ENCODE measurements around the gene CLCF1.

CLCF1 gene

GRCh38 chr11:67369275-67369674 is 4.1 kb downstream of the CLCF1 start:
- no peak overlapping the region for H3K27ac ChIP-seq
- no peak overlapping the region for H2AFZ ChIP-seq (ENCODE audit: low read depth)
- H3K79me2 ChIP-seq (ENCODE audit: insufficient read depth, low read depth), result no peaks in the 10 kb centered on the region
- no peak overlapping the region for H3K4me3 ChIP-seq (IDR thresholded peaks at IDR 0.05; ENCODE audit: insufficient read depth, low read depth, low read length)
- no peak overlapping the region for H3K4me2 ChIP-seq
- peaks cover 13% of the 10 kb centered on the region for H3K27me3 ChIP-seq (ENCODE audit: insufficient read depth, low read depth)
- H3K4me1 ChIP-seq (ENCODE audit: low read depth, poor library complexity, severe bottlenecking), result peaks cover 32% of the 10 kb centered on the region
- TF ChIP-seq CTCF (conservative IDR thresholded peaks at IDR 0.05; ENCODE audit: low read depth, low read length), result no peak
- no peaks in the 10 kb centered on the region for H3K36me3 ChIP-seq (ENCODE audit: insufficient read depth)
- no peak overlapping the region for H3K9ac ChIP-seq
- no peaks in the 10 kb centered on the region for H4K20me1 ChIP-seq (ENCODE audit: insufficient read depth)

GRCh38 chr11:67368621-67369020 is 4.8 kb downstream of the CLCF1 start:
- Histone ChIP-seq H3K4me2 (peak overlapping the region; percentile 25; the same call in 1 of the 2 replicates), H3K27ac (no peak overlapping the region), H4K20me1 (ENCODE audit: insufficient read depth) (no peaks in the 10 kb centered on the region), H3K4me1 (ENCODE audit: low read depth, poor library complexity, severe bottlenecking) (peaks cover 26% of the 10 kb centered on the region), H2AFZ (ENCODE audit: low read depth) (no peak overlapping the region), H3K36me3 (ENCODE audit: insufficient read depth) (no peaks in the 10 kb centered on the region), H3K4me3 (IDR thresholded peaks at IDR 0.05; ENCODE audit: insufficient read depth, low read depth, low read length) (no peak overlapping the region), H3K79me2 (ENCODE audit: insufficient read depth, low read depth) (no peaks in the 10 kb centered on the region), H3K9ac (no peak overlapping the region), H3K27me3 (ENCODE audit: insufficient read depth, low read depth) (peaks cover 13% of the 10 kb centered on the region)
- no peak for TF ChIP-seq CTCF (conservative IDR thresholded peaks at IDR 0.05; ENCODE audit: low read depth, low read length)

GRCh38 chr11:67367761-67368227 is 5.6 kb downstream of the CLCF1 start:
- no peak overlapping the region for H3K9ac ChIP-seq
- H3K27me3 ChIP-seq (ENCODE audit: insufficient read depth, low read depth), result peaks cover 13% of the 10 kb centered on the region
- H3K4me1 ChIP-seq (ENCODE audit: low read depth, poor library complexity, severe bottlenecking), result peaks cover 26% of the 10 kb centered on the region
- no peaks in the 10 kb centered on the region for H3K36me3 ChIP-seq (ENCODE audit: insufficient read depth)
- no peaks in the 10 kb centered on the region for H3K79me2 ChIP-seq (ENCODE audit: insufficient read depth, low read depth)
- no peaks in the 10 kb centered on the region for H4K20me1 ChIP-seq (ENCODE audit: insufficient read depth)
- no peak overlapping the region for H2AFZ ChIP-seq (ENCODE audit: low read depth)
- no peak overlapping the region for H3K4me3 ChIP-seq (IDR thresholded peaks at IDR 0.05; ENCODE audit: insufficient read depth, low read depth, low read length)
- no peak overlapping the region for H3K27ac ChIP-seq
- no peak for TF ChIP-seq CTCF (conservative IDR thresholded peaks at IDR 0.05; ENCODE audit: low read depth, low read length)
- no peak overlapping the region for H3K4me2 ChIP-seq

GRCh38 chr11:67366961-67367760 is 6.2 kb downstream of the CLCF1 start:
- Histone ChIP-seq H4K20me1 (ENCODE audit: insufficient read depth) (no peaks in the 10 kb centered on the region), H3K27ac (no peak overlapping the region), H3K36me3 (ENCODE audit: insufficient read depth) (no peaks in the 10 kb centered on the region), H3K4me2 (no peak overlapping the region), H2AFZ (ENCODE audit: low read depth) (no peak overlapping the region), H3K9ac (no peak overlapping the region), H3K27me3 (ENCODE audit: insufficient read depth, low read depth) (peaks cover 12% of the 10 kb centered on the region), H3K4me1 (ENCODE audit: low read depth, poor library complexity, severe bottlenecking) (peaks cover 26% of the 10 kb centered on the region), H3K4me3 (IDR thresholded peaks at IDR 0.05; ENCODE audit: insufficient read depth, low read depth, low read length) (no peak overlapping the region), H3K79me2 (ENCODE audit: insufficient read depth, low read depth) (no peaks in the 10 kb centered on the region)
- TF ChIP-seq CTCF (conservative IDR thresholded peaks at IDR 0.05; ENCODE audit: low read depth, low read length), result no peak
